K562 (cell line): Measurements from ENCODE around the gene LAPTM5. TPM values are rescaled to one million over a fixed set of nuclear protein-coding genes. Genes with fewer than 3 reads are reported as not detected.

ENCODE experiments used
- ELF2 ChIP-seq: fragments of 250-450 bp; sonication (Bioruptor Pico); IDR thresholded peaks from 2 replicates; pipeline ENCODE4 v1.5.0; 2021; ENCODE audit warnings: mild to moderate bottlenecking
- JUNB ChIP-seq: fragments of 450-650 bp; formaldehyde crosslinking; conservative IDR thresholded peaks from 2 replicates; pipeline ENCODE4 v1.4.0; 2020; ENCODE audit warnings: mild to moderate bottlenecking
- REST ChIP-seq, 2 experiments: fragments of 450-650 bp; formaldehyde crosslinking in 1 of 2; IDR thresholded peaks; 2 replicates each; pipeline versions ENCODE4 v1.4.0 to v1.6.1; 2014 to 2020; ENCODE audit warnings: mild to moderate bottlenecking in 2 of 2, borderline replicate concordance in 1 of 2, low read depth in 1 of 2
- STAG1 ChIP-seq: sonication (generic); formaldehyde crosslinking; IDR thresholded peaks from 2 replicates; pipeline ENCODE4 v1.5.0; 2020; ENCODE audit warnings: missing genetic modification reagents, borderline replicate concordance
- TOE1 ChIP-seq, 2 experiments: fragments of 450-650 bp in 1 of 2; sonication (generic) in 1 of 2; formaldehyde crosslinking in 1 of 2; IDR thresholded peaks; 2 replicates each; pipeline versions ENCODE4 v1.7.1 to v1.8.0; 2016 to 2022; ENCODE audit warnings: borderline replicate concordance in 2 of 2, mild to moderate bottlenecking in 2 of 2, antibody characterized with exemption in 1 of 2, inconsistent platforms in 1 of 2, low read depth in 1 of 2, missing genetic modification reagents in 1 of 2, moderate library complexity in 1 of 2
- ZEB2 ChIP-seq: fragments of 450-650 bp; IDR thresholded peaks from 2 replicates; pipeline ENCODE4 v1.6.1; 2016
- ZKSCAN3 ChIP-seq: fragments of 250-450 bp; sonication (Bioruptor Pico); IDR thresholded peaks from 2 replicates; pipeline ENCODE4 v1.4.0; 2020
- polyA plus RNA-seq, 8 experiments: library from polyadenylated mRNA; depleted of rRNA in 4 of 8; stranded (reverse) in 5 of 8; unstranded in 3 of 8; fragments of >200 nt; fragmentation: Nextera tagmentation in 2 of 8; fragmentation: Illumina TruSeq in 1 of 8; extraction: Ambion mirVana in 2 of 8; extraction: Trizol in 1 of 8; gene quantifications; 2 replicates each; pipeline versions ENCODE4 v1.2.1 to v1.2.3, GENCODE V29; 2011 to 2014; ENCODE audit warnings: inconsistent platforms in 1 of 8, missing spikeins in 1 of 8
- total RNA-seq, 7 experiments: library from RNA; depleted of rRNA in 6 of 7; stranded (reverse); fragments of >200 nt in 6 of 7; fragmentation: Illumina TruSeq in 2 of 7; extraction: Trizol in 2 of 7; gene quantifications; 2 replicates each; pipeline versions ENCODE4 v1.2.1 to v1.2.3, GENCODE V29; 2011 to 2021; ENCODE audit warnings: low replicate concordance in 1 of 7
- TF ChIP-seq, protein P1 (sequence below), 3 experiments: fragments of 200-800 bp in 1 of 3; fragments of 250-450 bp in 1 of 3; fragments of 450-650 bp in 1 of 3; sonication (Bioruptor Pico) in 1 of 3; sonication (Bioruptor generic) in 1 of 3; formaldehyde crosslinking in 1 of 3; IDR thresholded peaks; 2 replicates each; pipeline versions ENCODE4 v1.6.1 to v1.8.0; 2016 to 2022; ENCODE audit warnings: mild to moderate bottlenecking in 2 of 3, missing genetic modification characterization in 2 of 3, missing compliant biosample characterization in 1 of 3, moderate library complexity in 1 of 3
- TF ChIP-seq, protein P2 (sequence below): sonication (generic); formaldehyde crosslinking; IDR thresholded peaks from 2 replicates; pipeline ENCODE4 v1.8.1; 2023; ENCODE audit warnings: mild to moderate bottlenecking, missing genetic modification reagents

Gene LAPTM5
- total and polyA plus RNA-seq, 9 of the 15 experiments (the other 6 are each of a cell fraction or from before 2014, with no cell fraction given) = 2.4 to 47.3 (median 20.3) TPM

DNA sequence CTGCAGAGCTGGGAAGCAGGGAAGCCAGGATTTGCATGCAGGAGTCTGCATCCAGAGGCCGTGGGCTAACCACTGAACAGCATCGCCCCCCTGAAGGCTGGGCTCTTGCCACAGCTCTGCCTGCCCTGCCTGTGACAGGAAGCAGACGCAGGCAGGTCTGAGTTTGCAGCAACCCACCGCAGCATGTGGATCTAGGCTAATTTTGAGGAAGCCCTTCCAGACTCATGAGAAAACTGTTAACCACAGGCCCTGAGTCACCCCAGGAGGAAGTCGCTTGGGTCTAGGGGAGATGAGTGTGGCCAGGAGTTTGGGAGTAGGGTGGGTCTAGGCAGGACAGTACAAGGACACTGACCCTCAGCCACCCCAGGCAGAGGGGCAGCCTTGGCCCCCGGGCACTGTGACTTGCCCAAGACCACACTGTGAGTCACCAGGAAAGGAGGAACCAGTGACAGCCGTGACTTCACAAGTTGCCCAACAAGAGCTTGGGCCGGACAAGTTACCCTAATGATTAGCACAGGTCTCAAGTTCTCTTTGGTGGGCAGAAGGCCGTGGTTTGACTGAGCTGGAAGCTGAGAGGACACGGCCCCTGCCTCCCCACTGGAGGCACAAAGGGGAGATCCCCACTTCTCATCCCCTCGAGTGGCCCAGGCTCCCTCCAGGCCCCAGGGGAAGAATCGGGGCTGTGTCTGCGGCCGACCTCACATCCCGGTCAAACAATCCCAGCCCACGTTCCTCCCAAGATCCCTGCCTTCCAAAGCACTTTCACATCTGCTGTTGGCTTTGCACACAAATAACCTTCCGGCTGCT is 826 bp downstream of the LAPTM5 start (continued):
- TF ChIP-seq, protein P1, sequence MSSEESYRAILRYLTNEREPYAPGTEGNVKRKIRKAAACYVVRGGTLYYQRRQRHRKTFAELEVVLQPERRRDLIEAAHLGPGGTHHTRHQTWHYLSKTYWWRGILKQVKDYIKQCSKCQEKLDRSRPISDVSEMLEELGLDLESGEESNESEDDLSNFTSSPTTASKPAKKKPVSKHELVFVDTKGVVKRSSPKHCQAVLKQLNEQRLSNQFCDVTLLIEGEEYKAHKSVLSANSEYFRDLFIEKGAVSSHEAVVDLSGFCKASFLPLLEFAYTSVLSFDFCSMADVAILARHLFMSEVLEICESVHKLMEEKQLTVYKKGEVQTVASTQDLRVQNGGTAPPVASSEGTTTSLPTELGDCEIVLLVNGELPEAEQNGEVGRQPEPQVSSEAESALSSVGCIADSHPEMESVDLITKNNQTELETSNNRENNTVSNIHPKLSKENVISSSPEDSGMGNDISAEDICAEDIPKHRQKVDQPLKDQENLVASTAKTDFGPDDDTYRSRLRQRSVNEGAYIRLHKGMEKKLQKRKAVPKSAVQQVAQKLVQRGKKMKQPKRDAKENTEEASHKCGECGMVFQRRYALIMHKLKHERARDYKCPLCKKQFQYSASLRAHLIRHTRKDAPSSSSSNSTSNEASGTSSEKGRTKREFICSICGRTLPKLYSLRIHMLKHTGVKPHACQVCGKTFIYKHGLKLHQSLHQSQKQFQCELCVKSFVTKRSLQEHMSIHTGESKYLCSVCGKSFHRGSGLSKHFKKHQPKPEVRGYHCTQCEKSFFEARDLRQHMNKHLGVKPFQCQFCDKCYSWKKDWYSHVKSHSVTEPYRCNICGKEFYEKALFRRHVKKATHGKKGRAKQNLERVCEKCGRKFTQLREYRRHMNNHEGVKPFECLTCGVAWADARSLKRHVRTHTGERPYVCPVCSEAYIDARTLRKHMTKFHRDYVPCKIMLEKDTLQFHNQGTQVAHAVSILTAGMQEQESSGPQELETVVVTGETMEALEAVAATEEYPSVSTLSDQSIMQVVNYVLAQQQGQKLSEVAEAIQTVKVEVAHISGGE (CRISPR knock-in tag; IDR thresholded peaks at IDR 0.05) = peak in 1 of 3 experiments; percentile 84; a peak in 2 of 6 replicates
- TF ChIP-seq ELF2 (CRISPR knock-in tag) = no peak; the same call in 1 of the 2 replicates
- TF ChIP-seq TOE1 (IDR thresholded peaks at IDR 0.05; ENCODE audit: borderline replicate concordance) = 0 out of 2 replicates have a peak, but pooled peaks have one; percentile 42
- TF ChIP-seq TOE1 (CRISPR knock-in tag; IDR thresholded peaks at IDR 0.05; ENCODE audit: borderline replicate concordance, low read depth) = no peak
- TF ChIP-seq ZEB2 = no peak
- TF ChIP-seq STAG1 (CRISPR knock-in tag) = no peak
- TF ChIP-seq JUNB (CRISPR knock-in tag) = peak; percentile 40; the same call in 1 of the 2 replicates
- no peak for TF ChIP-seq REST (IDR thresholded peaks at IDR 0.05; ENCODE audit: borderline replicate concordance)
- TF ChIP-seq REST (CRISPR knock-in tag; IDR thresholded peaks at IDR 0.05; ENCODE audit: low read depth) = peak; percentile 63; the same call in 1 of the 2 replicates
- TF ChIP-seq, protein P2, sequence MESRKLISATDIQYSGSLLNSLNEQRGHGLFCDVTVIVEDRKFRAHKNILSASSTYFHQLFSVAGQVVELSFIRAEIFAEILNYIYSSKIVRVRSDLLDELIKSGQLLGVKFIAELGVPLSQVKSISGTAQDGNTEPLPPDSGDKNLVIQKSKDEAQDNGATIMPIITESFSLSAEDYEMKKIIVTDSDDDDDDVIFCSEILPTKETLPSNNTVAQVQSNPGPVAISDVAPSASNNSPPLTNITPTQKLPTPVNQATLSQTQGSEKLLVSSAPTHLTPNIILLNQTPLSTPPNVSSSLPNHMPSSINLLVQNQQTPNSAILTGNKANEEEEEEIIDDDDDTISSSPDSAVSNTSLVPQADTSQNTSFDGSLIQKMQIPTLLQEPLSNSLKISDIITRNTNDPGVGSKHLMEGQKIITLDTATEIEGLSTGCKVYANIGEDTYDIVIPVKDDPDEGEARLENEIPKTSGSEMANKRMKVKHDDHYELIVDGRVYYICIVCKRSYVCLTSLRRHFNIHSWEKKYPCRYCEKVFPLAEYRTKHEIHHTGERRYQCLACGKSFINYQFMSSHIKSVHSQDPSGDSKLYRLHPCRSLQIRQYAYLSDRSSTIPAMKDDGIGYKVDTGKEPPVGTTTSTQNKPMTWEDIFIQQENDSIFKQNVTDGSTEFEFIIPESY (CRISPR knock-in tag) = peak; percentile 55; the same call in 1 of the 2 replicates
- no peak for TF ChIP-seq ZKSCAN3 (CRISPR knock-in tag)
